Stromal cell of bone marrow (primary cell): ENCODE results near the gene KYAT1.

ENCODE experiments used
- DNase-seq: peaks from one replicate; pipeline ENCODE4 v3.0.0-alpha.2; 2012; ENCODE audit warnings: low read depth

KYAT1 gene

GRCh38 chr9:128908372-128908771 lies 26.6 kb upstream of the KYAT1 start:
- DNase-seq: no peak

GRCh38 chr9:128906741-128907140 lies 25.0 kb upstream of the KYAT1 start:
- DNase-seq: no peak

GRCh38 chr9:128905964-128906363 lies 24.2 kb upstream of the KYAT1 start:
- no peak for DNase-seq

GRCh38 chr9:128903871-128904620 lies 22.3 kb upstream of the KYAT1 start:
- DNase-seq: no peak

- no peak for DNase-seq
These were observed 21.3 kb upstream of the KYAT1 start for GRCh38 chr9:128903079-128903461.

GRCh38 chr9:128902351-128903078 lies 20.8 kb upstream of the KYAT1 start:
- no peak for DNase-seq

GRCh38 chr9:128901822-128902221 lies 20.1 kb upstream of the KYAT1 start:
- no peak for DNase-seq

GRCh38 chr9:128901379-128901778 lies 19.6 kb upstream of the KYAT1 start:
- DNase-seq: no peak

- no peak for DNase-seq
These were observed 18.0 kb upstream of the KYAT1 start for GRCh38 chr9:128899566-128900322.

- no peak for DNase-seq
These were observed 17.3 kb upstream of the KYAT1 start for GRCh38 chr9:128898845-128899565.

- DNase-seq: no peak
These were observed 16.6 kb upstream of the KYAT1 start for GRCh38 chr9:128898382-128898781.

- no peak for DNase-seq
These were observed 13.8 kb upstream of the KYAT1 start for GRCh38 chr9:128895556-128895955.

GRCh38 chr9:128894764-128895163 lies 13.0 kb upstream of the KYAT1 start:
- no peak for DNase-seq

- no peak for DNase-seq
These were observed 11.6 kb upstream of the KYAT1 start for GRCh38 chr9:128893354-128893753.

GRCh38 chr9:128892221-128892921 lies 10.6 kb upstream of the KYAT1 start:
- peak; percentile 90 for DNase-seq

- no peak for DNase-seq
These were observed 9.8 kb upstream of the KYAT1 start for GRCh38 chr9:128891321-128892220.

GRCh38 chr9:128887914-128888350 lies 6.2 kb upstream of the KYAT1 start:
- DNase-seq: no peak

GRCh38 chr9:128887049-128887448 lies 5.3 kb upstream of the KYAT1 start:
- no peak for DNase-seq

- DNase-seq: no peak
These were observed 4.6 kb upstream of the KYAT1 start for GRCh38 chr9:128886211-128886891.

- DNase-seq: no peak
These were observed 4.0 kb upstream of the KYAT1 start for GRCh38 chr9:128885798-128886197.
